ENCODE data around the gene ATP8A2.

GRCh38 chr13:25910243-25910642, 538.5 kb downstream of the ATP8A2 start:
- TF ChIP-seq, protein P1, sequence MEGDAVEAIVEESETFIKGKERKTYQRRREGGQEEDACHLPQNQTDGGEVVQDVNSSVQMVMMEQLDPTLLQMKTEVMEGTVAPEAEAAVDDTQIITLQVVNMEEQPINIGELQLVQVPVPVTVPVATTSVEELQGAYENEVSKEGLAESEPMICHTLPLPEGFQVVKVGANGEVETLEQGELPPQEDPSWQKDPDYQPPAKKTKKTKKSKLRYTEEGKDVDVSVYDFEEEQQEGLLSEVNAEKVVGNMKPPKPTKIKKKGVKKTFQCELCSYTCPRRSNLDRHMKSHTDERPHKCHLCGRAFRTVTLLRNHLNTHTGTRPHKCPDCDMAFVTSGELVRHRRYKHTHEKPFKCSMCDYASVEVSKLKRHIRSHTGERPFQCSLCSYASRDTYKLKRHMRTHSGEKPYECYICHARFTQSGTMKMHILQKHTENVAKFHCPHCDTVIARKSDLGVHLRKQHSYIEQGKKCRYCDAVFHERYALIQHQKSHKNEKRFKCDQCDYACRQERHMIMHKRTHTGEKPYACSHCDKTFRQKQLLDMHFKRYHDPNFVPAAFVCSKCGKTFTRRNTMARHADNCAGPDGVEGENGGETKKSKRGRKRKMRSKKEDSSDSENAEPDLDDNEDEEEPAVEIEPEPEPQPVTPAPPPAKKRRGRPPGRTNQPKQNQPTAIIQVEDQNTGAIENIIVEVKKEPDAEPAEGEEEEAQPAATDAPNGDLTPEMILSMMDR (conservative IDR thresholded peaks at IDR 0.05) = no peak
- TF ChIP-seq ZFX (IDR thresholded peaks at IDR 0.05) = no peak
